GM19193 (cell line): ENCODE data around the gene GALNT15.

Experiments used
- POLR2A ChIP-seq: IDR thresholded peaks from 4 replicates; pipeline ENCODE4 v1.6.1; 2011; ENCODE audit not compliant: insufficient read depth, insufficient read length; ENCODE audit errors: extremely low read depth

The GALNT15 gene

GRCh38 chr3:16146015-16146730 lies 28.3 kb upstream of the GALNT15 start:
- TF ChIP-seq POLR2A, result no peak

- no peak for TF ChIP-seq POLR2A
These were observed 27.1 kb upstream of the GALNT15 start for GRCh38 chr3:16147220-16147994.

- no peak for TF ChIP-seq POLR2A
These were observed 26.3 kb upstream of the GALNT15 start for GRCh38 chr3:16148213-16148612.

GRCh38 chr3:16148783-16149182 lies 25.7 kb upstream of the GALNT15 start:
- TF ChIP-seq POLR2A, result no peak

- TF ChIP-seq POLR2A, result no peak
These were observed 24.2 kb upstream of the GALNT15 start for GRCh38 chr3:16150285-16150684.

GRCh38 chr3:16151109-16151508 lies 23.4 kb upstream of the GALNT15 start:
- TF ChIP-seq POLR2A, result no peak

- TF ChIP-seq POLR2A, result no peak
These were observed 6.3 kb upstream of the GALNT15 start for GRCh38 chr3:16168211-16168610.

GRCh38 chr3:16171009-16171408 lies 3.5 kb upstream of the GALNT15 start:
- TF ChIP-seq POLR2A, result no peak

- no peak for TF ChIP-seq POLR2A
These were observed 2.7 kb upstream of the GALNT15 start for GRCh38 chr3:16171825-16172224.

GRCh38 chr3:16173283-16174025 lies 1.0 kb upstream of the GALNT15 start:
- TF ChIP-seq POLR2A, result no peak

- TF ChIP-seq POLR2A, result no peak
These were observed 489 bp upstream of the GALNT15 start for GRCh38 chr3:16174026-16174355.

- TF ChIP-seq POLR2A, result no peak
These were observed 759 bp downstream of the GALNT15 start for GRCh38 chr3:16174976-16175901.

GRCh38 chr3:16176391-16177030 lies 2.0 kb downstream of the GALNT15 start:
- TF ChIP-seq POLR2A, result no peak

GRCh38 chr3:16177382-16177781 lies 2.9 kb downstream of the GALNT15 start:
- no peak for TF ChIP-seq POLR2A
